Omental fat pad (tissue), 4 donors: ENCODE data around the gene FAM222A. TPM values are rescaled to one million over a fixed set of nuclear protein-coding genes. Genes with fewer than 3 reads are reported as not detected.

Experiments
- ATAC-seq: fragments of 150-250 bp; one replicate; pipeline ENCODE4 v1.9.1; 2016; ENCODE audit warnings: mild to moderate bottlenecking, moderate library complexity; ENCODE audit not compliant: low FRiP score
- DNase-seq: peaks from one replicate; pipeline ENCODE4 v3.0.0-alpha.2; 2019; ENCODE audit warnings: low spot score
- CTCF ChIP-seq, 3 donors: fragments of 450-650 bp; IDR thresholded peaks; one replicate each; pipeline ENCODE4 v1.5.1; 2016 to 2017; ENCODE audit warnings: antibody characterized with exemption in 3 of 3, mild to moderate bottlenecking in 3 of 3, moderate library complexity in 2 of 3
- total RNA-seq, 4 donors: library from RNA; depleted of rRNA; stranded (reverse); fragments of >200 nt; gene quantifications; one replicate each; pipeline ENCODE4 v1.1.0, GENCODE V29; 2016

FAM222A gene
- total RNA-seq, 4 donors from 2014 or later: 0.94 to 2.6 (median 2.3) TPM; not detected in 1

GRCh38 chr12:109789526-109790048 is 76.0 kb downstream of the FAM222A start:
- ATAC-seq: no peak
- no peak for DNase-seq
- TF ChIP-seq CTCF (IDR thresholded peaks at IDR 0.05): no peak

- TF ChIP-seq CTCF (IDR thresholded peaks at IDR 0.05): no peak
- DNase-seq (no peak), ATAC-seq (no peak)
Measured at GRCh38 chr12:109792992-109793391, 79.4 kb downstream of the FAM222A start.

GRCh38 chr12:109793411-109793810 is 79.8 kb downstream of the FAM222A start:
- TF ChIP-seq CTCF (IDR thresholded peaks at IDR 0.05): no peak
- DNase-seq (no peak), ATAC-seq (no peak)

- no peak for ATAC-seq
- no peak for TF ChIP-seq CTCF (IDR thresholded peaks at IDR 0.05)
- DNase-seq: no peak
Measured at GRCh38 chr12:109793826-109794501, 80.3 kb downstream of the FAM222A start.

- DNase-seq: no peak
- no peak for TF ChIP-seq CTCF (IDR thresholded peaks at IDR 0.05)
- no peak for ATAC-seq
Measured at GRCh38 chr12:109795023-109795422, 81.4 kb downstream of the FAM222A start.

- DNase-seq: no peak
- no peak for TF ChIP-seq CTCF (IDR thresholded peaks at IDR 0.05)
- ATAC-seq: no peak
Measured at GRCh38 chr12:109796057-109796456, 82.4 kb downstream of the FAM222A start.
